SW480 (cell line): ENCODE measurements around the gene SMARCA4.
"Not testable (repeated sequence)": the region's sequence is repeated elsewhere in the genome, so short reads cannot be mapped to it uniquely, and the experiment has no call there.

ENCODE experiments used
- DNase-seq: peaks from one replicate; pipeline ENCODE4 v3.0.0-alpha.2; 2016; ENCODE audit warnings: low spot score

Gene SMARCA4

GRCh38 chr19:10929402-10929794, 31.4 kb upstream of the SMARCA4 start:
- DNase-seq = no peak

- no peak for DNase-seq
These were observed 25.3 kb upstream of the SMARCA4 start for GRCh38 chr19:10935371-10936059.

- peak; percentile 82 for DNase-seq
These were observed 24.2 kb upstream of the SMARCA4 start for GRCh38 chr19:10936661-10937084.

DNA sequence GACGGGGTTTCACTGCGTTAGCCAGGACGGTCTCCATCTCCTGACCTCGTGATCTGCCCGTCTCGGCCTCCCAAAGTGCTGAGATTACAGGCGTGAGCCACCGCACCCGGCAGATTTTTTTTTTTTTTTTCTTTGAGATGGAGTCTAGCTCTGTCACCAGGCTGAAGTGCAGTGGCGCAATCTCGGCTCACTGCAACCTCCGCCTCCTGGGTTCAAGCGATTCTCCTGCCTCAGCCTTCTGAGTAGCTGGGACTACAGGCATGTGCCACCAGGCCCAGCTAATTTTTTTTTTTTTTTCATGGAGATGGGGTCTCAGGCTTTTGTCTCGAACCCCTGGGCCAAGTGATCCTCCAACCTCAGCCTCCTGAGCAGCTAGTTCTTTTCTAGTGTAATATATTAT, 19.2 kb upstream of the SMARCA4 start:
- not testable (repeated sequence) for DNase-seq

GRCh38 chr19:10943412-10943811, 17.4 kb upstream of the SMARCA4 start:
- not testable (repeated sequence) for DNase-seq

- DNase-seq = no peak
These were observed 15.6 kb upstream of the SMARCA4 start for GRCh38 chr19:10945264-10945663.

DNA sequence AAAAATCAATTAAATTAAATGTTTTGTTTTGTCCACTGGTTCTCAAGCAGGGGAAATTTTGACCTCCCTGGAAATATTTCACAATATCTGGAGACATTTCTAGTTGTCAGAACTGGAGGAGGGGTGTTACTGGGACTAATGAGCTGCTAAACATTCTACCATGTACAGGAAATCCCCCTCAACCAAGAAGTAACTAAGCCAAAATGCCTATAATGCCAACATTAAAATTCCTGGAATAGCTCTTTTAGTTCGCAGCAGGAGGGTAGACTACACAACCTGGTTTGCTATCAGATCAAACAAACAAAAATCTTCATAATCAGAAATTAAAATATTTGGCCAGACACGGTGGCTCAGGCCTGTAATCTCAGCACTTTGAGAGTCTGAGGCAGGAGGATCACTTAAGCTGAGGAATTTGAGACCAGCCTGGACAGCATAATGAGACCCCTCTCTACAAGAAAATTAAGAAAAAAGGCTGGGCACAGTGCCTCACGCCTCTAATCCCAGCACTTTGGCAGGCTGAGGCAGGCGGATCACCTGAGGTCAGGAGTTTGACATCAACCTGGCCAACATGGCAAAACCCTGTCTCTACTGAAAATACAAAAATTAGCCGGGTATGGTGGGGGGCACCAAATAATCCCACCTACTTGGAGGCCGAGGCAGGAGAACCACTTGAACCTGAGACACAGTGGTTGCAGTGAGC, 13.7 kb upstream of the SMARCA4 start:
- DNase-seq = no peak

- no peak for DNase-seq
These were observed 8.0 kb upstream of the SMARCA4 start for GRCh38 chr19:10952809-10953208.

DNA sequence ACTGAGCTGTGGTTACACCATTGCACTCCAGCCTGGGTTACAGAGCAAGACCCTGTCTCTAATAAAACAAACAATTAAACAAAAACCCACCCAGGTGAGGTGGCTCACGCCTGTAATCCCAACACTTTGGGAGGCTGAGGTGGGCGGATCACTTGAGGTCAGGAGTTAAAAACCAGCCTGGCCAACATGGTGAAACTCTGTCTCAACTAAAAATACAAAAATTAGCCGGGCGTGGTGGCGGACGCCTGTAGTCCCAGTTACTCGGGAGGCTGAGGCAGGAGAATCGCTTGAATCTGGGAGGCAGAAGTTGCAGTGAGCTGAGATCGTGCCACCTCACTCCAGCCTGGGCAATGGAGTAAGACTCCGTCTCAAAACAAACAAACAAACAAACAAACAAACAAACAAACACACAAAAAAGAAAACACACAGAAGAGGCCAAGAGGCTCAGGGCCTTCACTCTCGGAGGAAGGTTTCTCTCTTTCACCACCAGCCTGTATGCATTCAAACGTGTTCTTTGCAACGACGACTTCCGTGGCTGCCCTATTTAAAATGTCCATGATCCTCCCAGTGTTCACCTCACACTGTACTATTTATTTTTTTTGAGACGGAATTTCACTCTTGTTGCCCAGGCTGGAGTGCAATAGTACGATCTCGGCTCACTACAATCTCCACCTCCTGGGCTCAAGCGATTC, 1.4 kb upstream of the SMARCA4 start:
- not testable (repeated sequence) for DNase-seq

DNA sequence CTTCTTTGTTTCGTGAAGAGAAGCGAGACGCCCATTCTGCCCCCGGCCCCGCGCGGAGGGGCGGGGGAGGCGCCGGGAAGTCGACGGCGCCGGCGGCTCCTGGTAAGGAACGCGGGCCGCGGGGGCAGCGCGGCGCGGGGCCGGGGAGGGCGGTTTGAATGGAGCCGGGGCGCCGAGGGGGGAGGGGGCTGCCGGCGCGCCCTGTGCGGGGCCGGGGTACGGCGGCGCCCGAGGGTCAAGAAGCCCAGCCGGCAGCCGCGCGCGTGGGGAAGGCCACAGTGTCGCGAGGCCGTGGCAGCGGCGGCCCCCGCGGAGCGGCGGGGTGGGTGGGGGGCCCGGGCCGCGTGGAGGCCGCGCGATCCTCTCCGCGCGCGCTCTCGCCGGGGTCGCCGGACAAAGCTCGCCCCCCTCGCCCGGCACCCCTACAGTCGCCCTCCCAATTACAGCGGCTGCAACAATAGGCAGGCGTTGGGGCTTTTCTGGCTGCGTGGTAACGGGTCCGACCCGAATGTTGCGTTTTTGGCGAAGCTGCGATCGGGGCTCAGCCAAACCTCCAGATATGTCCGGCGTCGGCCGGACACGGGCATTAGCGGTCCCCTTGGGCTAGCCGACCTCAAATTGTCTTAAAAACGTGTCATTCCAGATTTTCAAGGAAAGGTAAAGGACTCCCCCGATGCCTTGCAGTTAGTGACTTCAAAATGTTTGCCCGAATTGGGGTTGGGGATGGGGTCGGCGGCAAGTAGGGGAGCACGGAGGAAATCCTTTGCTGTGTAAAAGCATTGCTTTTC, 437 bp downstream of the SMARCA4 start:
- no peak for DNase-seq

GRCh38 chr19:10962863-10963262, 2.0 kb downstream of the SMARCA4 start:
- no peak for DNase-seq

GRCh38 chr19:10963865-10964264, 3.0 kb downstream of the SMARCA4 start:
- DNase-seq = no peak

DNA sequence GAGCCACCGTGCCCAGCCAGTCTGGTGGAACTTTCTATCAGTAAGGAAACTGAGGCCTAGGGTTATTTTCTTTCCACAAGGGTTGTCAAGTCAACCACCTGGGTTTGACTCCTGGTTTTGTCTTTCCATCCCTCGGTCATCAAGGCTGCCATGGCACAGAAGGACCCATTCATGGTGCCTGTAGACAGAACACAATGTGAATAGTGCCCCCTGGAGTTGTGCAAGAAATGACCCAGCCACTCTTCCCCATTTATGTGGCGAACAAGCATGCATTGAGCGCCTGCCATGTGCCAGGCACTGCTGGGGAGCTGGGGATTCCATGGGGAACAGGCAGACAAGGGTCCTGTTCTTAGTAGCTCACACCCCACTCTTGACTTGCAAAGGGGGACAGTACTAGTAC, 4.1 kb downstream of the SMARCA4 start:
- DNase-seq = no peak

DNA sequence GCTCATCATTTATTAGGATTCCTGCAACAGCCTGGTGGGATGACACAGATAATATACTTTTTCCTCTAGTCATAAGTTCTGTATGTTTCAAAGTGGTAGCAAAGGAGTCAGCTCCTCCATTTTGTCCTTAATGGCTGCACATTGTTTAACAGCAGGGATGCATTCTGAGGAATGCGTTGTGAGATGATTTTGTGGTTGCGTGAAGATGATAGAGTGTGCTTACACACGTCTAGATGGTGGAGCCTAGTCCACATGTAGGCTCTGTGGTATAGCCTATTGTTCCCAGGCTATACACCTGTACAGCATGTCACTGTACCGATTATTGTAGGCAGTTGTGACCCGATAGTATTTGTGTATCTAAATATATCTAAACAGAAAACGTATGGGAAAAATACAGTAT, 4.6 kb downstream of the SMARCA4 start:
- no peak for DNase-seq

- no peak for DNase-seq
These were observed 6.0 kb downstream of the SMARCA4 start for GRCh38 chr19:10966809-10967208.

- no peak for DNase-seq
These were observed 7.8 kb downstream of the SMARCA4 start for GRCh38 chr19:10968527-10969135.

- DNase-seq = no peak
These were observed 10.4 kb downstream of the SMARCA4 start for GRCh38 chr19:10971107-10971726.

- no peak for DNase-seq
These were observed 14.7 kb downstream of the SMARCA4 start for GRCh38 chr19:10975374-10976130.

DNA sequence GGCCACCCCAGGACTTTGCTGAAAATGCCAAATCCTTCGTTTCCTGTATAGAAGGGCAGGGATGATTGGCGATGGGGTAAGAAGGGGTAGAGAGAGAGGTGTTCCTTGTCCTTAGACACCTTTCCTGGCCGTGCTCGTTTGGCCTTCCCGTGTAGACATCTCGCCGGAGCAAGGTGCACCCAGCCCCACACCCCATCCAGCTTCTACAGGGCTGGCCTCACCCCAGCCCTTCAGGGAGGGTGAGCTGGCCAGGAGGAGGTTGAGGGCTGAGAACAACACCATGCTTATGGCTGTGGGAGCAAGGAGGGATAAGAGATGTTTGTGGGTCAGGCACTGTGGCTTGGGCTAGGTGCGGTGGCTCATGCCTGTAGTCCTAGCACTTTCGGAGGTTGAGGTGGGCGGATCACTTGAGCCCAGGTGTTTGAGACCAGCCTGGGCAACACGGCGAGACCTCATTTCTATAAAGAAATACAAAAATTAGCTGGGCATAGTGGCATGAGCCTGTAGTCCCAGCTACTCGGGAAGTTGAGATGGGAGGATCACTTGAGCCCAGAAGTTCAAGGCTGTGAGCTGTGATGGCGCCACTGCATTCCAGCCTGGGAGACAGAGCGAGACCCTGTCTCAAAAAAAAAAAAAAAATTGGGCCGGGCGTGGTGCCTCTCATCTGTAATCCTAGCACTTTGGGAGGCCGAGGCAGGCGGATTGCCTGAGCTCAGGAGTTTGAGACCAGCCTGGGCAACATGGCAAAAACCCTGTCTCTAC, 15.5 kb downstream of the SMARCA4 start:
- no peak for DNase-seq

DNA sequence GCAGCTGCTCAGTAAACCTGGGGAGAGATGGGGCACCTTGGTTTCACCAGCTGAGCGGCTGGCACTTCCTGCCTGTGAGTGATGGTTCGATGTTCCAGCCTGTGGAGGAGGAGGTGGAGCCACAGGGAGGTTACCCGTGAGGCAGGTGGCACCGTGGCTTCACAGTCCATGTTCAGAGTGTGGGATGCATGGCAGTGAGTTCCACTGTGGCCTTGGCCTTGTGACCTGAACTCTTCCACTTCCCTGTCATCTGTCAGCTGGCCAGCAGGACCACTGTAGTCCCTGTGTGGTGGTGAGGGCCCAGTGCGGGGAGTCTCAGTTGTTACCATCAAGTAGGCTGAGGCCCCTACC, 16.9 kb downstream of the SMARCA4 start:
- no peak for DNase-seq
